Kidney epithelial cell (primary cell): ENCODE results near the gene SUPT3H. TPM values are rescaled to one million over a fixed set of nuclear protein-coding genes. Genes with fewer than 3 reads are reported as not detected.
"Not testable (repeated sequence)": the region's sequence is repeated elsewhere in the genome, so short reads cannot be mapped to it uniquely, and the experiment has no call there.

Experiments used
- DNase-seq: peaks from one replicate; pipeline ENCODE4 v3.0.0-alpha.2; 2010; ENCODE audit warnings: low read depth
- H3K27me3 ChIP-seq: 2 replicates; pipeline ENCODE4 v1.6.0; 2011; ENCODE audit warnings: low read length; ENCODE audit not compliant: control insufficient read depth, insufficient read depth
- H3K36me3 ChIP-seq: 2 replicates; pipeline ENCODE4 v1.5.1; 2011; ENCODE audit warnings: low read length; ENCODE audit not compliant: control insufficient read depth, insufficient read depth
- H3K4me3 ChIP-seq: 2 replicates; pipeline ENCODE4 v1.5.1; 2011; ENCODE audit warnings: low read depth, mild to moderate bottlenecking, control low read depth, low read length
- CTCF ChIP-seq: IDR thresholded peaks from 2 replicates; pipeline ENCODE4 v1.5.1; 2011; ENCODE audit warnings: mild to moderate bottlenecking, moderate library complexity, low read length, control low read depth, inconsistent platforms; ENCODE audit not compliant: insufficient read depth, poor library complexity, severe bottlenecking
- total RNA-seq: library from RNA; depleted of rRNA; stranded (reverse); fragments of >200 nt; gene quantifications from 2 replicates; pipeline ENCODE4 v1.2.3, GENCODE V29; 2015

SUPT3H gene
- total RNA-seq, 1 donor from 2014 or later = 18.3 TPM

GRCh38 chr6:45047573-45047972, 330.2 kb downstream of the SUPT3H start:
- no peak for TF ChIP-seq CTCF
- no peaks in the 10 kb centered on the region for H3K36me3 ChIP-seq
- H3K4me3 ChIP-seq = no peak overlapping the region
- no peak for DNase-seq
- no peaks in the 10 kb centered on the region for H3K27me3 ChIP-seq

- TF ChIP-seq CTCF = no peak
- Histone ChIP-seq H3K27me3 (no peaks in the 10 kb centered on the region), H3K4me3 (no peak overlapping the region), H3K36me3 (no peaks in the 10 kb centered on the region)
- no peak for DNase-seq
These were observed 332.5 kb downstream of the SUPT3H start for GRCh38 chr6:45045253-45045601.

- no peak overlapping the region for H3K4me3 ChIP-seq
- no peaks in the 10 kb centered on the region for H3K36me3 ChIP-seq
- peak; percentile 29 for DNase-seq
- no peak for TF ChIP-seq CTCF
- no peaks in the 10 kb centered on the region for H3K27me3 ChIP-seq
These were observed 333.1 kb downstream of the SUPT3H start for GRCh38 chr6:45044510-45045252.

GRCh38 chr6:45044086-45044485, 333.6 kb downstream of the SUPT3H start:
- no peaks in the 10 kb centered on the region for H3K36me3 ChIP-seq
- no peaks in the 10 kb centered on the region for H3K27me3 ChIP-seq
- no peak for TF ChIP-seq CTCF
- no peak for DNase-seq
- H3K4me3 ChIP-seq = no peak overlapping the region

- H3K36me3 ChIP-seq, H3K27me3 ChIP-seq, DNase-seq, H3K4me3 ChIP-seq: not testable (repeated sequence)
These were observed 335.1 kb downstream of the SUPT3H start for GRCh38 chr6:45042673-45043072.

- Histone ChIP-seq H3K27me3 (no peaks in the 10 kb centered on the region), H3K4me3 (no peak overlapping the region), H3K36me3 (no peaks in the 10 kb centered on the region)
- DNase-seq = no peak
- no peak for TF ChIP-seq CTCF
These were observed 339.5 kb downstream of the SUPT3H start for GRCh38 chr6:45038226-45038625.
